ENCODE data around the gene SERINC4. TPM values are rescaled to one million over a fixed set of nuclear protein-coding genes. Genes with fewer than 3 reads are reported as not detected.
A peak's percentile ranks its signal among the peaks of the same experiment; 100 is the strongest.
"Not testable (repeated sequence)": the region's sequence is repeated elsewhere in the genome, so short reads cannot be mapped to it uniquely, and the experiment has no call there.

SERINC4 gene
- total and polyA plus RNA-seq, 2 donors (not counting 3 experiments of a cell fraction or from before 2014, with no cell fraction given), result not detected

GRCh38 chr15:43746245-43746902, 53.6 kb downstream of the SERINC4 start, which contains the start of gene PDIA3:
Gene PDIA3, plus strand, starts transcription at chr15:43746438. Its CDS starts 102 bp downstream, at chr15:43746540.
- peak; percentile 97 for FAIRE-seq
- CTCF ChIA-PET, POLR2A ChIA-PET: not testable (repeated sequence)

More at GRCh38 chr15:43746245-43746902, 53.6 kb downstream of the SERINC4 start, which contains the start of gene PDIA3:
- Histone ChIP-seq H3K27ac (ENCODE audit: insufficient read depth, low read depth, low read length) (peak within 1 kb of the TSS; percentile 79), H2AFZ (ENCODE audit: low read depth, low read length) (peak within 1 kb of the TSS; percentile 89), H3K4me2 (ENCODE audit: insufficient read depth, low read length) (peak within 1 kb of the TSS; percentile 80), H3K4me3 (replicated peaks in 1 of 3; ENCODE audit: insufficient read depth in 1 of 3, low read depth in 1 of 3, low read length in 3 of 3) (peak within 1 kb of the TSS; percentile 73 to 93 (median 80)), H3K9ac (replicated peaks; ENCODE audit: extremely low read depth, insufficient read depth, low read length) (peak within 1 kb of the TSS; percentile 92), H3K79me2 (ENCODE audit: control insufficient read depth, insufficient read depth, low read length) (peaks cover 51% of the 10 kb centered on the region)
- H4K20me1 ChIP-seq (replicated peaks; ENCODE audit: control insufficient read depth, extremely low read depth, insufficient read depth, low read length); H3K27me3 ChIP-seq (ENCODE audit: control insufficient read depth in 2 of 2, insufficient read depth in 2 of 2, low read length in 2 of 2); dilution Hi-C loops (cut with MboI; ENCODE audit: extremely low pct_ligation_motif_present, low sequenced_read_pairs); H3K9me1 ChIP-seq (replicated peaks; ENCODE audit: control insufficient read depth, extremely low read depth, insufficient read depth, low read length); H3K36me3 ChIP-seq (ENCODE audit: control insufficient read depth in 2 of 2, extremely low read depth in 1 of 2, insufficient read depth in 2 of 2, low read length in 2 of 2); BruUV-seq (replicated peaks); H3K9me3 ChIP-seq (replicated peaks; ENCODE audit: control insufficient read depth, insufficient read depth, low read length); H3K4me1 ChIP-seq (ENCODE audit: control insufficient read depth, extremely low read depth, insufficient read depth, low read length): not testable (repeated sequence)
- DNase-seq (ENCODE audit: low read depth, low spot score), result peak; percentile 95
- intact Hi-C loops (cut with micrococcal nuclease), result loop anchor here (10.0 kb wide), 1 partner anchor 232 kb away; the partner anchor contains the start of gene MAP1A
- TF ChIP-seq POLR2A (IDR thresholded peaks at IDR 0.05; ENCODE audit: low read depth, low read length), result peak; percentile 80
- TF ChIP-seq POLR2AphosphoS5 (IDR thresholded peaks at IDR 0.05; ENCODE audit: insufficient read depth, low read depth, low read length), result peak; percentile 94
- TF ChIP-seq CTCF (IDR thresholded peaks at IDR 0.05; ENCODE audit: extremely low read depth in 1 of 2, insufficient read depth in 1 of 2, low read depth in 1 of 2, low read length in 2 of 2), result peak in 1 of 2 donors; percentile 13

MicroRNAs encoded within 50 kb of the gene (microRNA counts, 767-probe panel; counts per million panel counts)
- 723 counts per million, percentile 96 among the panel's probes with 10 or more counts for microRNA hsa-miR-1282

Small RNAs within 50 kb of the gene (microRNA-seq; reads per million reads assigned to microRNA genes)
- gene MIR1282 (ENCODE audit: borderline number of aligned reads, borderline replicate concordance), result not detected

Small RNAs within 50 kb of the gene (small RNA-seq; reads per million reads assigned to genes)
- gene MIR1282 (ENCODE audit: insufficient read depth, insufficient read length, low read depth, low replicate concordance), result not detected

Other genes starting within 250 kb of the SERINC4 start
- 35.3 and 43.4 TPM in 2 replicates for gene PPIP5K1, start 210.0 kb downstream of the SERINC4 start, total RNA-seq
- gene PPIP5K1, start 210.0 kb downstream of the SERINC4 start, polyA plus RNA-seq, result 22.2 and 28.7 TPM in 2 replicates
- gene CKMT1B, start 206.2 kb downstream of the SERINC4 start, total RNA-seq, result not detected in 2 replicates
- gene CKMT1B, start 206.2 kb downstream of the SERINC4 start, polyA plus RNA-seq, result not detected in 2 replicates
- gene STRC, start 181.4 kb downstream of the SERINC4 start, total RNA-seq, result 0.14 TPM in 1 of 2 replicates, not detected in the other
- 0.10 and 0.25 TPM in 2 replicates for gene STRC, start 181.4 kb downstream of the SERINC4 start, polyA plus RNA-seq
- gene CATSPER2, start 151.4 kb downstream of the SERINC4 start, total RNA-seq, result 3.8 and 6.1 TPM in 2 replicates
- 1.4 and 1.9 TPM in 2 replicates for gene CATSPER2, start 151.4 kb downstream of the SERINC4 start, polyA plus RNA-seq
- not detected in 2 replicates for gene CKMT1A, start 106.4 kb downstream of the SERINC4 start, total RNA-seq
- gene CKMT1A, start 106.4 kb downstream of the SERINC4 start, polyA plus RNA-seq, result not detected in 2 replicates
- gene PDIA3, start 53.8 kb downstream of the SERINC4 start, total RNA-seq, result 757 and 857 TPM in 2 replicates
- gene PDIA3, start 53.8 kb downstream of the SERINC4 start, polyA plus RNA-seq, result 115 and 140 TPM in 2 replicates
- gene ELL3, start 23.3 kb downstream of the SERINC4 start, total RNA-seq, result 2.4 and 3.6 TPM in 2 replicates
- 2.9 and 3.1 TPM in 2 replicates for gene ELL3, start 23.3 kb downstream of the SERINC4 start, polyA plus RNA-seq
- 897 and 970 TPM in 2 replicates for gene SERF2, start 7.9 kb downstream of the SERINC4 start, total RNA-seq
- gene SERF2, start 7.9 kb downstream of the SERINC4 start, polyA plus RNA-seq, result 1,481 and 1,573 TPM in 2 replicates
- 17.8 and 19.7 TPM in 2 replicates for gene HYPK, start 379 bp upstream of the SERINC4 start, total RNA-seq
- gene HYPK, start 379 bp upstream of the SERINC4 start, polyA plus RNA-seq, result 3.6 and 5.2 TPM in 2 replicates
- gene MFAP1, start 24.5 kb upstream of the SERINC4 start, total RNA-seq, result 29.3 and 30.5 TPM in 2 replicates
- gene MFAP1, start 24.5 kb upstream of the SERINC4 start, polyA plus RNA-seq, result 11.5 and 12.9 TPM in 2 replicates
- 22.1 and 25.2 TPM in 2 replicates for gene WDR76, start 26.8 kb upstream of the SERINC4 start, total RNA-seq
- 3.1 and 3.3 TPM in 2 replicates for gene WDR76, start 26.8 kb upstream of the SERINC4 start, polyA plus RNA-seq

Data from endothelial cell of umbilical vein (primary cell).